Gastrocnemius medialis (tissue), 4 donors: ENCODE data around the gene DNM1.

Experiments
- CTCF ChIP-seq, 5 experiments: fragments of 450-650 bp in 3 of 5; fragments of 200-600 bp in 2 of 5; sonication (generic) in 2 of 5; IDR thresholded peaks in 4 of 5; conservative IDR thresholded peaks in 1 of 5; 1 replicate in 4 of 5; 2 replicates in 1 of 5; pipeline ENCODE4 v1.5.1; 2016 to 2019; ENCODE audit warnings: antibody characterized with exemption in 5 of 5, mild to moderate bottlenecking in 3 of 5, moderate library complexity in 3 of 5
- POLR2A ChIP-seq, 2 donors: fragments of 450-650 bp; IDR thresholded peaks; one replicate each; pipeline ENCODE4 v1.6.1; 2017; ENCODE audit warnings: antibody characterized with exemption in 2 of 2, mild to moderate bottlenecking in 2 of 2, moderate library complexity in 2 of 2

- TF ChIP-seq CTCF (IDR thresholded peaks at IDR 0.05 in 4 of 5, conservative IDR thresholded peaks at IDR 0.05 in 1 of 5) (no peak), POLR2A (IDR thresholded peaks at IDR 0.05) (no peak)
Measured at GRCh38 chr9:128249558-128249907, 46.4 kb downstream of the DNM1 start.
